Measurements from ENCODE around the gene INPP4B. TPM values are rescaled to one million over a fixed set of nuclear protein-coding genes. Genes with fewer than 3 reads are reported as not detected.

Gene INPP4B
- total and polyA plus RNA-seq, 7 donors: 1.5 to 16.8 (median 9.5) TPM

- Histone ChIP-seq H3K36me3 (ENCODE audit: insufficient read depth in 1 of 2, low read depth in 1 of 2) (no peaks in the 10 kb centered on the region), H3K4me3 (no peak overlapping the region), H3K27me3 (ENCODE audit: insufficient read depth in 3 of 3, low read length in 2 of 3) (no peaks in the 10 kb centered on the region), H3K4me1 (no peaks in the 10 kb centered on the region), H3K9me3 (no peaks in the 10 kb centered on the region), H3K27ac (no peak overlapping the region)
- no peak for TF ChIP-seq CTCF (IDR thresholded peaks at IDR 0.05)
- no peak for ATAC-seq
- no peak for DNase-seq
- intact Hi-C loops (cut with DNase I): no loop called here
Measured at GRCh38 chr4:142035566-142035965, 810.5 kb downstream of the INPP4B start.

GRCh38 chr4:142034101-142034500, 812.0 kb downstream of the INPP4B start:
- 96 to 100% (median 100%) methylated on average over 3 of the region's 3 CpGs for WGBS, 3 donors
- ATAC-seq (no peak), DNase-seq (no peak)
- Histone ChIP-seq H3K27ac (no peak overlapping the region), H3K36me3 (ENCODE audit: insufficient read depth in 1 of 2, low read depth in 1 of 2) (no peaks in the 10 kb centered on the region), H3K9me3 (no peaks in the 10 kb centered on the region), H3K4me1 (no peaks in the 10 kb centered on the region), H3K4me3 (no peak overlapping the region), H3K27me3 (ENCODE audit: insufficient read depth in 3 of 3, low read length in 2 of 3) (no peaks in the 10 kb centered on the region)
- TF ChIP-seq CTCF (IDR thresholded peaks at IDR 0.05): no peak
- intact Hi-C loops (cut with DNase I): no loop called here

- no peaks in the 10 kb centered on the region for H3K36me3 ChIP-seq (ENCODE audit: insufficient read depth in 1 of 2, low read depth in 1 of 2)
- no peaks in the 10 kb centered on the region for H3K4me1 ChIP-seq
- H3K27me3 ChIP-seq (ENCODE audit: insufficient read depth in 3 of 3, low read length in 2 of 3): no peaks in the 10 kb centered on the region
- 28 to 47% (median 37%) methylated on average over 4 of the region's 4 CpGs for WGBS, 3 donors
- intact Hi-C loops (cut with DNase I): no loop called here
- H3K4me3 ChIP-seq: no peak overlapping the region
- ATAC-seq (no peak), DNase-seq (no peak)
- H3K27ac ChIP-seq: no peak overlapping the region
- H3K9me3 ChIP-seq: no peaks in the 10 kb centered on the region
- no peak for TF ChIP-seq CTCF (IDR thresholded peaks at IDR 0.05)
Measured at GRCh38 chr4:142030010-142030409, 816.1 kb downstream of the INPP4B start.

GRCh38 chr4:142021761-142022160, 824.3 kb downstream of the INPP4B start:
- Histone ChIP-seq H3K27me3 (ENCODE audit: insufficient read depth in 3 of 3, low read length in 2 of 3) (no peaks in the 10 kb centered on the region), H3K4me3 (no peak overlapping the region), H3K36me3 (ENCODE audit: insufficient read depth in 1 of 2, low read depth in 1 of 2) (no peaks in the 10 kb centered on the region), H3K27ac (no peak overlapping the region), H3K9me3 (no peaks in the 10 kb centered on the region), H3K4me1 (no peaks in the 10 kb centered on the region)
- WGBS, 3 donors: 61 to 76% (median 63%) methylated on average over 2 of the region's 2 CpGs
- peak in 1 of 4 donors; percentile 39 for ATAC-seq
- intact Hi-C loops (cut with DNase I): no loop called here
- no peak for DNase-seq
- no peak for TF ChIP-seq CTCF (IDR thresholded peaks at IDR 0.05)

GRCh38 chr4:142021181-142021580, 824.9 kb downstream of the INPP4B start:
- no peaks in the 10 kb centered on the region for H3K36me3 ChIP-seq (ENCODE audit: insufficient read depth in 1 of 2, low read depth in 1 of 2)
- no peak for ATAC-seq
- no peaks in the 10 kb centered on the region for H3K4me1 ChIP-seq
- intact Hi-C loops (cut with DNase I): no loop called here
- no peak overlapping the region for H3K4me3 ChIP-seq
- no peak overlapping the region for H3K27ac ChIP-seq
- H3K9me3 ChIP-seq: no peaks in the 10 kb centered on the region
- no peak for DNase-seq
- no peak for TF ChIP-seq CTCF (IDR thresholded peaks at IDR 0.05)
- H3K27me3 ChIP-seq (ENCODE audit: insufficient read depth in 3 of 3, low read length in 2 of 3): no peaks in the 10 kb centered on the region
- 92 to 97% (median 96%) methylated on average over 1 of the region's 1 CpG for WGBS, 3 donors

Measured in psoas muscle (tissue), 8 donors.